Karpas-422 (cell line): Measurements from ENCODE around the gene TAB2. TPM values are rescaled to one million over a fixed set of nuclear protein-coding genes. Genes with fewer than 3 reads are reported as not detected.
"Not testable (repeated sequence)": the region's sequence is repeated elsewhere in the genome, so short reads cannot be mapped to it uniquely, and the experiment has no call there.

Source experiments
- DNase-seq: peaks from one replicate; pipeline ENCODE4 v3.0.0-alpha.2; 2015
- H2AFZ ChIP-seq: fragments of 200-600 bp; sonication (generic); 2 replicates; pipeline ENCODE4 v1.6.1; 2014; ENCODE audit warnings: antibody characterized with exemption, low read length, mixed read lengths
- H3K27ac ChIP-seq: fragments of 200-600 bp; sonication (generic); 2 replicates; pipeline ENCODE4 v1.5.1; 2014; ENCODE audit warnings: mild to moderate bottlenecking, low read length, moderate library complexity
- H3K27me3 ChIP-seq: fragments of 200-600 bp; sonication (generic); 2 replicates; pipeline ENCODE4 v1.6.1; 2014; ENCODE audit warnings: low read length, mixed read lengths
- H3K36me3 ChIP-seq: fragments of 200-600 bp; sonication (generic); 2 replicates; pipeline ENCODE4 v1.6.1; 2014; ENCODE audit warnings: low read length, mixed read lengths; ENCODE audit not compliant: insufficient read depth
- H3K4me1 ChIP-seq: fragments of 200-600 bp; sonication (generic); 2 replicates; pipeline ENCODE4 v1.6.1; 2014; ENCODE audit warnings: mild to moderate bottlenecking, low read length, mixed read lengths
- H3K4me2 ChIP-seq: fragments of 200-600 bp; sonication (generic); 2 replicates; pipeline ENCODE4 v1.6.1; 2014; ENCODE audit warnings: low read length, low read depth, mild to moderate bottlenecking; ENCODE audit not compliant: poor library complexity, severe bottlenecking
- H3K4me3 ChIP-seq: fragments of 200-600 bp; sonication (generic); 2 replicates; pipeline ENCODE4 v1.5.1; 2014; ENCODE audit warnings: mild to moderate bottlenecking, antibody characterized with exemption, low read length, mixed read lengths
- H3K79me2 ChIP-seq: fragments of 200-600 bp; sonication (generic); 2 replicates; pipeline ENCODE4 v1.6.1; 2014; ENCODE audit warnings: mild to moderate bottlenecking, low read length, mixed read lengths
- H3K9ac ChIP-seq: fragments of 200-600 bp; sonication (generic); 2 replicates; pipeline ENCODE4 v1.6.0; 2014; ENCODE audit warnings: low read length
- H3K9me2 ChIP-seq: fragments of 200-600 bp; sonication (generic), shearing (Covaris generic); replicated peaks from 2 replicates; pipeline ENCODE4 v1.6.0; 2014; ENCODE audit warnings: mild to moderate bottlenecking, low read length, moderate library complexity; ENCODE audit not compliant: insufficient read depth
- H3K9me3 ChIP-seq: fragments of 300-700, 200-600 bp; sonication (generic); 2 replicates; pipeline ENCODE4 v1.6.1; 2014; ENCODE audit warnings: low read length, mixed read lengths
- H4K20me1 ChIP-seq: fragments of 200-600 bp; sonication (generic); 2 replicates; pipeline ENCODE4 v1.6.1; 2014; ENCODE audit warnings: mild to moderate bottlenecking, antibody characterized with exemption, low read length, low read depth; ENCODE audit not compliant: insufficient read depth
- total RNA-seq: library from RNA; depleted of rRNA; stranded (reverse); fragments of >200 nt; shearing (Covaris generic); gene quantifications from 2 replicates; pipeline ENCODE4 v1.2.3, GENCODE V29; 2014; ENCODE audit warnings: low replicate concordance

Gene TAB2
- total RNA-seq, 1 experiment from 2014 or later, result 23.4 TPM

DNA sequence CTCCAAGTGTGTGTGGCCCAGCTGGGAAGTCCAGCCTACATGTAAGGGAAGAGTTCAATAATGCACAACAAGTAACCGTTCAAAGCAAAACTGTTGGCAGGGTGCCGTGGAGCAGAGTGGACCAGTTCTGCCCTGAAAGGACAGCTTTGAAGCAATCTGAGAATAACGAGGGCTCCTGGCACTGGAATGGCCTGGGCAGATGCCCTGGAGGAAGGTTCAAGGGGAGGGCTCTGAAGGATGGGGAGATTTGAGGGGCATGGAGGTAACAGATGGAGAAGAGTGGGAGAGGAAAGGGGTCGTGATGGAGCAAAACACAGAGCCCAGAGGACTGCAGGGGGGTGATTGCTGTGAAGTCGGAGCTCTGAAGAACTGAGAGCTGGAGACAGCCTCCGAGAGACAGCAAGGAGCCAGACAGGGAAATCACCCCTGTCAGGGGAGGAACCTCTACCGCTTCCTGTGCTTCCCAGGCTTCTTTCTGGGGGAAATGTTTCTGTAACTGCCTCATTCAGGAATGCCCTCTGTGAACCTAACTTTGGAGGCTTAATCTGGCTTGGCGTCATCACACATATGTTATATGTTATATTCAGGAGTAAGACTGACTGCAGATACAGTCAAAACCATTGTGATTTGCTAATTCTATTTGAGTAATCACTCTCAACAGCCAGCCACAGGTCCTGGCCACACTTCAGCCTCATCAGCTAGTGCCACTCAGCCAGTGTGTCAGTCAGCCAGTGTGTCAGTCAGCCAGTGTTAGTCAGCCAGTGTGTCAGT lies 126.1 kb downstream of the TAB2 start:
- H2AFZ ChIP-seq, result no peak overlapping the region
- no peaks in the 10 kb centered on the region for H3K9me3 ChIP-seq
- H3K36me3 ChIP-seq, result peaks cover 15% of the 10 kb centered on the region

DNA sequence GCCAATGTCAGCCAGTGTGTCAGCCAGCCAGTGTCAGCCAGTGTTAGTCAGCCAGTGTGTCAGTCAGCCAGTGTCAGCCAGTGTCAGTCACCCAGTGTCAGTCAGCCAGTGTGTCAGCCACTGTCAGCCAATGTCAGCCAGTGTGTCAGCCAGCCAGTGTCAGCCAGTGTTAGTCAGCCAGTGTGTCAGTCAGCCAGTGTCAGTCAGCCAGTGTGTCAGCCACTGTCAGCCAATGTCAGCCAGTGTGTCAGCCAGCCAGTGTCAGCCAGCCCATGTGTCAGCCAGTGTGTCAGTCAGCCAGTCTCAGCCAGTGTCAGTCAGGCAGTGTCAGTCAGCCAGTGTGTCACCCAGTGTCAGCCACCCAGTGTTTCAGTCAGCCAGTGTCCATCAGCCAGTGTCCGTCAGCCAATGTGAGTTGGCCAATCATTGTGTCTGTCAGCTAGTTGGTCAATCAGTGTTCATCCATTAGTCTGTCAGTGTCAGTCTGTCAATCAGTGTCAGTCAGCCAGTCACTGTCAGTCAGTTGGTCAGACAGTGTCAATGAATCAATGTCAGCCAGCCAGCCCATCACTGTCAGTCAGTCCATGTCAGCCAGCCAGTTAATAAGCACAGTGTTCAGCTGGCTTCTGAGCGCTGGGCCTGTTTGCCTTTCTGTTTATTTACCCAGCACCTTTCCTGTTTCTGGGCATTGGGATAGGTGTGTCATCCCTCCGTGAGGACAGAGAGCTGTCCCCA lies 127.0 kb downstream of the TAB2 start:
- H4K20me1 ChIP-seq, H3K4me2 ChIP-seq, H3K9me2 ChIP-seq, H3K9ac ChIP-seq, H2AFZ ChIP-seq, H3K79me2 ChIP-seq, H3K4me1 ChIP-seq, H3K4me3 ChIP-seq, H3K27ac ChIP-seq, DNase-seq, H3K27me3 ChIP-seq, H3K9me3 ChIP-seq: not testable (repeated sequence)
- peaks cover 19% of the 10 kb centered on the region for H3K36me3 ChIP-seq

More for the DNA sequence above, 126.1 kb downstream of the TAB2 start:
- no peak for DNase-seq
- Histone ChIP-seq H3K9ac (no peak overlapping the region), H4K20me1 (no peaks in the 10 kb centered on the region; the same call in 1 of the 2 replicates), H3K4me1 (peaks cover 19% of the 10 kb centered on the region), H3K27me3 (no peaks in the 10 kb centered on the region), H3K4me3 (no peak overlapping the region), H3K9me2 (no peaks in the 10 kb centered on the region), H3K4me2 (no peak overlapping the region), H3K79me2 (no peaks in the 10 kb centered on the region), H3K27ac (no peak overlapping the region)

DNA sequence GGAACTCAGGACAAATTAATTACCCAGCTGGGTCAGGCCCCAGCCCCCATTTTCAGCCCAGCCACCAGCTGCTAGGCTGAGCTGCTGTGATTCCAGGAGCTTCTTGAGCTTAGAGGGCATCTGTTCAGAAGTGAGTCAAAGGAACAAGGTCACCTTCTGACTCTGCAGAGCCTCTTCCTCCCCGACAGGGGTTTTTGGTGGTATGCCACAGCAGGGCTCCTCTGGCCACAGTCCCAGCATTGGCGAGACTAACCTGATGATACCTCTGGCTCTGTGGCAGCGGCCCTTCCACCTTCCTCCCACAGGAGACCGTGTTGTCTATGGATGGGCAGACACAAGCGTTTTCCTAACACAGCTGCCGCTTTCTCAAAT lies 127.6 kb downstream of the TAB2 start:
- Histone ChIP-seq H3K36me3 (peaks cover 23% of the 10 kb centered on the region), H3K27me3 (no peaks in the 10 kb centered on the region), H3K4me1 (peaks cover 4% of the 10 kb centered on the region; the same call in 1 of the 2 replicates), H2AFZ (no peak overlapping the region), H3K9ac (no peak overlapping the region), H3K4me2 (no peak overlapping the region), H4K20me1 (no peaks in the 10 kb centered on the region; the same call in 1 of the 2 replicates), H3K27ac (no peak overlapping the region), H3K79me2 (no peaks in the 10 kb centered on the region), H3K4me3 (no peak overlapping the region), H3K9me3 (no peaks in the 10 kb centered on the region), H3K9me2 (no peaks in the 10 kb centered on the region)
- DNase-seq, result no peak

DNA sequence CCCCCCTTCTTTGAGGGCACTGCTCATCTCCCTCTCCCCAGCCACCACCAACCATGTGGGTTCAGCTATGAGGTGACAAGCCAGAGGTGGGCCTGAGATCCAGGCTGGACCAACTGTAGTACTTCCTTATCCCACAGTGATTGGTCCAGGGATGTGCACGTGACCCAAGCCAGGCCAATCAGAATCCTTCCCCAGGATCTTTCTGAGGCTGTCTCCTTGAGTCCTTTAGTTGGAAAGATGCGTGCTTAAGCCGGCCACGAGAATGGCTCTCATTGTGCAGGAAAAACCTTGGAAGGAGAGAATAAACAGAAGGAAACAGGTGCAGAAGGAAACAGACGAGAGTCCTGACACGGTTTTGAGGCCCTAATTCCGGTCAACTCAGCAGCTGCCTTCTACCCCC lies 128.1 kb downstream of the TAB2 start:
- no peaks in the 10 kb centered on the region; the same call in 1 of the 2 replicates for H4K20me1 ChIP-seq
- no peaks in the 10 kb centered on the region for H3K27me3 ChIP-seq
- H3K79me2 ChIP-seq, result no peaks in the 10 kb centered on the region
- no peak overlapping the region for H3K4me3 ChIP-seq
- DNase-seq, result peak; percentile 74
- H3K36me3 ChIP-seq, result peaks cover 28% of the 10 kb centered on the region
- H3K9ac ChIP-seq, result no peak overlapping the region
- no peak overlapping the region for H3K4me2 ChIP-seq
- no peak overlapping the region for H3K27ac ChIP-seq
- H3K9me2 ChIP-seq, result no peaks in the 10 kb centered on the region
- H3K4me1 ChIP-seq, result peaks cover 4% of the 10 kb centered on the region; the same call in 1 of the 2 replicates
- no peaks in the 10 kb centered on the region for H3K9me3 ChIP-seq
- no peak overlapping the region for H2AFZ ChIP-seq

DNA sequence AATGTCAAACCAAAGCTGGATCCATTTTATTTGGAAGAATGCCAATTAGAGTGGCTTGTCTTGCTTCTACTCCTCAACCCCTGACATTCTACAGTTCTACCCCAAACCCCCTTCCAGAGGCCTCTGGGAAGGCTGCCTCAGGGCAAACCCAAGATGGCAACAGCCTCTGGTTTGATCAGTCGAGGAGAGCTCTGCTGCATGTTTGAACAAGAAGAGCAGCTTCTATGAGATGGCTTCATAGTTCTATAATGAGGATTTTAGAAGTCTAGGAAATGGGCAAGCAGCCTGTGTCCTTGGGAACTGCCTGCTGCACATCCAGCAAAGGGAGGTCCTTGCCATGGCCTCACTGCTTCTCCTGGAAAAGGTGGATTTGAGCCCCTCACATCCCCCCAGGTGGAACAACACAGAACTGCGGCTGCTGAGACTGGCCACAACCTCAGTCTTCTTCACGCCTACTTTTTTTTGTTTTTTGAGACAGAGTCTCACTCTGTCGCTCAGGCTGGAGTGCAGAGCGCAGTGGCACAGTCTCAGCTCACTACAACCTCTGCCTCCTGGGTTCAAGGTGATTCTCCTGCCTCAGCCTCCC lies 129.4 kb downstream of the TAB2 start:
- no peak for DNase-seq
- no peaks in the 10 kb centered on the region for H3K9me3 ChIP-seq
- H3K9ac ChIP-seq, result no peak overlapping the region
- no peak overlapping the region for H3K4me3 ChIP-seq
- H4K20me1 ChIP-seq, result no peaks in the 10 kb centered on the region; the same call in 1 of the 2 replicates
- H3K27me3 ChIP-seq, result no peaks in the 10 kb centered on the region
- no peak overlapping the region for H2AFZ ChIP-seq
- no peaks in the 10 kb centered on the region for H3K4me1 ChIP-seq
- H3K9me2 ChIP-seq, result no peaks in the 10 kb centered on the region
- no peak overlapping the region for H3K4me2 ChIP-seq
- peaks cover 35% of the 10 kb centered on the region for H3K36me3 ChIP-seq
- H3K27ac ChIP-seq, result no peak overlapping the region
- no peaks in the 10 kb centered on the region for H3K79me2 ChIP-seq

DNA sequence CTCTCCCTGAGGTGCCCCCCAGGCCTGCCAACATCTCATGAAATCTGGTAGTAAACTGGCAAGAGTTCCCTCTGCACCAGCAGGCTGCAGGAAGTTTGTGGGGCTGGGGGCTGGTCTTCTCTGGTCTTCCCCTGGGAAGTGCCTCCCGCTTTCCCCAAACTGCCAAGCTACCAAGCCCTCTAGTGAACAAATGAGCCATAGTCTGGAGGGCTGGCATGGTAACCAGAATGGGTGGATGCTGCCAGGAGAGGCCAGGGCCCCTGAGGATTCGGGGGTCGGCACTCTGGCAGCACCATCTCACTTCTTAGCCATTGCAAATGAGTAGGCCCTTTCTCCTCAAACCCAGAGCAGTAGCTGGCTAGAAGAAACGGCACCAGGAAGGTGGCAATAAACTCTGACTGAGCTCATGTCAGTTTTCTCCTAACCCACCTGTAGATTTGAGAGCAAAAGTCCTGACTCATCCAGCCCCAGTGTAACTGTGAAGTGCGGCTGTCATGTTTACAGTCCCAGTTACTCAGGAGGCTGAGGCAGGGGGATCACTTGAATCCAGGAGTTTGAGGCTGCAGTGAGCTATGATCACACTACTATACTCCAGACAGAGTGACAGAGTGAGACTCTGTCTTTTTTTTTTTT lies 131.4 kb downstream of the TAB2 start:
- no peaks in the 10 kb centered on the region for H3K79me2 ChIP-seq
- H4K20me1 ChIP-seq, result peaks cover 1% of the 10 kb centered on the region; the same call in 1 of the 2 replicates
- no peak for DNase-seq
- H3K9me3 ChIP-seq, result no peaks in the 10 kb centered on the region
- no peak overlapping the region for H3K9ac ChIP-seq
- no peak overlapping the region for H3K4me2 ChIP-seq
- no peak overlapping the region for H3K4me3 ChIP-seq
- no peak overlapping the region for H3K27ac ChIP-seq
- peaks cover 54% of the 10 kb centered on the region for H3K36me3 ChIP-seq
- no peaks in the 10 kb centered on the region for H3K9me2 ChIP-seq
- H3K4me1 ChIP-seq, result no peaks in the 10 kb centered on the region
- H3K27me3 ChIP-seq, result no peaks in the 10 kb centered on the region
- no peak overlapping the region for H2AFZ ChIP-seq

DNA sequence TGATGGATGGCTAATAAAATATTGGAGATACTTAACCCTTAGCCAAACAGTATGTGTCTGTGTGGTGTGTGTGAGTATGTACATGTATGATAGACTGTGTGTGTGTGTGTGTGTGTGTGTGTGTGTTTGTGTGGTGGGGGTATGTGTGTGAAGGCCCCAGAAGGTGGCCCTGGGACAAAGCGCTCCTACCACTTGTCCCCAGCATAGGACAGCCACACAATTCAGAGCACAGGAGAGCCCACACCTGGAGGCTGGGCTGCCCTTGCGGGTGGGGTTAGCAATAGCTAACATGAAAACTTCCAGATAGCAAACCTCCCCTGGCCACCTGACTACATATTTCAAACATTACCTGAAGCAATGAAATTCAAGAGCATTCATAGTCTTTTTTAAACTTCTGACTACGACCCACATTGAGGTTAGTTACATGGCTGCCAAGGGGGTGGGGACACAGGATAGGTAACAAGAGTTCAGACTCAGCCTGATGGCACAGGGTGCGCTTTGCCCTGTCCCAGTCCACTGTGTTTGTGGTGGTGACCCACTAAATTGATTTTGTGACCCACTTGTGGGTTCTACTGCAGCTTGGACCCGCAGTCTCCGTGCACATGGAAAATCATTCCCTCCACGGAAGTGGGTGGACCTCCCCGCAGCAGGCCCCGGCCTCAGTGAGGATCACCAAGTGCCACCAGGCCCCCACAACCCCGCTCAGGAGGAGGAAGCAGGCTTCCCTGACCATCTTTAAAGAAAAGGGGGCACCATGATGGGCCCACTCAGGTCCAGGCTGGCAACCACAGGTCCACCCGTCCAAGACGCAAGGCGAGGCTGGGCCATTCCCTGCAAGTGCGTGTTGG lies 132.5 kb downstream of the TAB2 start:
- Histone ChIP-seq H3K9me3 (no peaks in the 10 kb centered on the region), H3K9ac (no peak overlapping the region), H3K4me2 (no peak overlapping the region), H3K4me3 (no peak overlapping the region), H3K27me3 (no peaks in the 10 kb centered on the region), H3K9me2 (no peaks in the 10 kb centered on the region), H3K4me1 (no peaks in the 10 kb centered on the region), H2AFZ (no peak overlapping the region), H4K20me1 (peaks cover 9% of the 10 kb centered on the region), H3K36me3 (peaks cover 63% of the 10 kb centered on the region), H3K27ac (no peak overlapping the region), H3K79me2 (no peaks in the 10 kb centered on the region)
- DNase-seq, result no peak
